ENCODE results near the gene FOSL2.

The FOSL2 gene

GRCh38 chr2:28354920-28355520 is 37.6 kb upstream of the FOSL2 start:
- CTCF ChIA-PET = no interaction called here

GRCh38 chr2:28355521-28356094 is 37.0 kb upstream of the FOSL2 start:
- ChIA-PET POLR2A (interaction anchor here (0.6 kb wide), 1 partner anchor 33 kb away, joined by 3 read pairs; no protein-coding TSS in a partner anchor), CTCF (interaction anchor here (0.7 kb wide), 1 partner anchor 463 kb away, joined by 4 read pairs; no protein-coding TSS in a partner anchor)
- H3K4me3 ChIP-seq (ENCODE audit: low read depth, low read length) = no peak overlapping the region
- TF ChIP-seq ZNF10 (tag by site-specific recombination; IDR thresholded peaks at IDR 0.05) = no peak
- TF ChIP-seq ZFP3 (tag by site-specific recombination; IDR thresholded peaks at IDR 0.05; ENCODE audit: low read depth) = no peak
- TF ChIP-seq ZNF610 (tag by site-specific recombination; IDR thresholded peaks at IDR 0.05; ENCODE audit: borderline replicate concordance) = no peak
- no peak for TF ChIP-seq ZNF2 (tag by site-specific recombination; IDR thresholded peaks at IDR 0.05)
- no peak for TF ChIP-seq ZNF660 (tag by site-specific recombination; IDR thresholded peaks at IDR 0.05)
- TF ChIP-seq, protein P1, sequence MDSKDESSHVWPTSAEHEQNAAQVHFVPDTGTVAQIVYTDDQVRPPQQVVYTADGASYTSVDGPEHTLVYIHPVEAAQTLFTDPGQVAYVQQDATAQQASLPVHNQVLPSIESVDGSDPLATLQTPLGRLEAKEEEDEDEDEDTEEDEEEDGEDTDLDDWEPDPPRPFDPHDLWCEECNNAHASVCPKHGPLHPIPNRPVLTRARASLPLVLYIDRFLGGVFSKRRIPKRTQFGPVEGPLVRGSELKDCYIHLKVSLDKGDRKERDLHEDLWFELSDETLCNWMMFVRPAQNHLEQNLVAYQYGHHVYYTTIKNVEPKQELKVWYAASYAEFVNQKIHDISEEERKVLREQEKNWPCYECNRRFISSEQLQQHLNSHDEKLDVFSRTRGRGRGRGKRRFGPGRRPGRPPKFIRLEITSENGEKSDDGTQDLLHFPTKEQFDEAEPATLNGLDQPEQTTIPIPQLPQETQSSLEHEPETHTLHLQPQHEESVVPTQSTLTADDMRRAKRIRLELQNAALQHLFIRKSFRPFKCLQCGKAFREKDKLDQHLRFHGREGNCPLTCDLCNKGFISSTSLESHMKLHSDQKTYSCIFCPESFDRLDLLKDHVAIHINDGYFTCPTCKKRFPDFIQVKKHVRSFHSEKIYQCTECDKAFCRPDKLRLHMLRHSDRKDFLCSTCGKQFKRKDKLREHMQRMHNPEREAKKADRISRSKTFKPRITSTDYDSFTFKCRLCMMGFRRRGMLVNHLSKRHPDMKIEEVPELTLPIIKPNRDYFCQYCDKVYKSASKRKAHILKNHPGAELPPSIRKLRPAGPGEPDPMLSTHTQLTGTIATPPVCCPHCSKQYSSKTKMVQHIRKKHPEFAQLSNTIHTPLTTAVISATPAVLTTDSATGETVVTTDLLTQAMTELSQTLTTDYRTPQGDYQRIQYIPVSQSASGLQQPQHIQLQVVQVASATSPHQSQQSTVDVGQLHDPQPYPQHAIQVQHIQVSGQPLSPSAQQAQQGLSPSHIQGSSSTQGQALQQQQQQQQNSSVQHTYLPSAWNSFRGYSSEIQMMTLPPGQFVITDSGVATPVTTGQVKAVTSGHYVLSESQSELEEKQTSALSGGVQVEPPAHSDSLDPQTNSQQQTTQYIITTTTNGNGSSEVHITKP (tag by site-specific recombination; IDR thresholded peaks at IDR 0.05) = peak; percentile 55; the same call in 1 of the 2 replicates
- TF ChIP-seq, protein P2, sequence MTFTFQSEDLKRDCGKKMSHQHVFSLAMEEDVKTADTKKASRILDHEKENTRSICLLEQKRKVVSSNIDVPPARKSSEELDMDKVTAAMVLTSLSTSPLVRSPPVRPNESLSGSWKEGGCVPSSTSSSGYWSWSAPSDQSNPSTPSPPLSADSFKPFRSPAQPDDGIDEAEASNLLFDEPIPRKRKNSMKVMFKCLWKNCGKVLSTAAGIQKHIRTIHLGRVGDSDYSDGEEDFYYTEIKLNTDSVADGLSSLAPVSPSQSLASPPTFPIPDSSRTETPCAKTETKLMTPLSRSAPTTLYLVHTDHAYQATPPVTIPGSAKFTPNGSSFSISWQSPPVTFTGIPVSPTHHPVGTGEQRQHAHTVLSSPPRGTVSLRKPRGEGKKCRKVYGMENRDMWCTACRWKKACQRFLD (tag by site-specific recombination; IDR thresholded peaks at IDR 0.05) = no peak
- no peaks in the 10 kb centered on the region for H3K9me3 ChIP-seq (ENCODE audit: control insufficient read depth, insufficient read depth, low read depth, low read length)
- H3K4me1 ChIP-seq (ENCODE audit: control insufficient read depth, insufficient read depth, low read length) = no peaks in the 10 kb centered on the region; the same call in 1 of the 2 replicates
- H3K27ac ChIP-seq (ENCODE audit: extremely low read depth, low read depth, low read length) = no peak overlapping the region; the same call in 1 of the 2 replicates
- no peaks in the 10 kb centered on the region for H3K36me3 ChIP-seq (ENCODE audit: control insufficient read depth in 2 of 2, insufficient read depth in 1 of 2, low read length in 2 of 2)

More at GRCh38 chr2:28354920-28355520, 37.6 kb upstream of the FOSL2 start:
- POLR2A ChIA-PET = no interaction called here
- no peak overlapping the region for H3K27ac ChIP-seq (ENCODE audit: extremely low read depth, low read depth, low read length)
- no peak overlapping the region for H3K4me3 ChIP-seq (ENCODE audit: low read depth, low read length)
- TF ChIP-seq ZNF175 (tag by site-specific recombination; IDR thresholded peaks at IDR 0.05) (no peak), EGR2 (tag by site-specific recombination; IDR thresholded peaks at IDR 0.05; ENCODE audit: low read depth) (peak; percentile 39; the same call in 1 of the 2 replicates), ZFHX2 (tag by site-specific recombination; conservative IDR thresholded peaks at IDR 0.05) (peak; percentile 54; the same call in 1 of the 2 replicates), ZNF837 (tag by site-specific recombination; IDR thresholded peaks at IDR 0.05) (no peak)
- H3K36me3 ChIP-seq (ENCODE audit: control insufficient read depth in 2 of 2, insufficient read depth in 1 of 2, low read length in 2 of 2) = no peaks in the 10 kb centered on the region
- no peaks in the 10 kb centered on the region; the same call in 1 of the 2 replicates for H3K4me1 ChIP-seq (ENCODE audit: control insufficient read depth, insufficient read depth, low read length)
- no peaks in the 10 kb centered on the region for H3K9me3 ChIP-seq (ENCODE audit: control insufficient read depth, insufficient read depth, low read depth, low read length)

- no peak overlapping the region for H3K27ac ChIP-seq (ENCODE audit: extremely low read depth, low read depth, low read length)
- no peaks in the 10 kb centered on the region; the same call in 1 of the 2 replicates for H3K4me1 ChIP-seq (ENCODE audit: control insufficient read depth, insufficient read depth, low read length)
- ChIA-PET CTCF (interaction anchor here (0.7 kb wide), 1 partner anchor 464 kb away, joined by 4 read pairs; no protein-coding TSS in a partner anchor), POLR2A (interaction anchor here (0.6 kb wide), 2 partner anchors 32 to 37 kb away, joined by 3 read pairs; no protein-coding TSS in a partner anchor)
- H3K4me3 ChIP-seq (ENCODE audit: low read depth, low read length) = no peak overlapping the region
- no peaks in the 10 kb centered on the region for H3K36me3 ChIP-seq (ENCODE audit: control insufficient read depth in 2 of 2, insufficient read depth in 1 of 2, low read length in 2 of 2)
- no peaks in the 10 kb centered on the region for H3K9me3 ChIP-seq (ENCODE audit: control insufficient read depth, insufficient read depth, low read depth, low read length)
- TF ChIP-seq ZBTB17 (tag by site-specific recombination; IDR thresholded peaks at IDR 0.05) = peak; percentile 90
- no peak for TF ChIP-seq ZBTB44 (tag by site-specific recombination; IDR thresholded peaks at IDR 0.05)
- no peak; the same call in 1 of the 2 replicates for TF ChIP-seq PBX3 (CRISPR knock-in tag; IDR thresholded peaks at IDR 0.05)
- no peak for TF ChIP-seq ZNF548 (tag by site-specific recombination; IDR thresholded peaks at IDR 0.05)
- no peak for TF ChIP-seq ZFP3 (tag by site-specific recombination; IDR thresholded peaks at IDR 0.05; ENCODE audit: low read depth)
- no peak for TF ChIP-seq YY2 (tag by site-specific recombination; IDR thresholded peaks at IDR 0.05)
- TF ChIP-seq, protein P3, sequence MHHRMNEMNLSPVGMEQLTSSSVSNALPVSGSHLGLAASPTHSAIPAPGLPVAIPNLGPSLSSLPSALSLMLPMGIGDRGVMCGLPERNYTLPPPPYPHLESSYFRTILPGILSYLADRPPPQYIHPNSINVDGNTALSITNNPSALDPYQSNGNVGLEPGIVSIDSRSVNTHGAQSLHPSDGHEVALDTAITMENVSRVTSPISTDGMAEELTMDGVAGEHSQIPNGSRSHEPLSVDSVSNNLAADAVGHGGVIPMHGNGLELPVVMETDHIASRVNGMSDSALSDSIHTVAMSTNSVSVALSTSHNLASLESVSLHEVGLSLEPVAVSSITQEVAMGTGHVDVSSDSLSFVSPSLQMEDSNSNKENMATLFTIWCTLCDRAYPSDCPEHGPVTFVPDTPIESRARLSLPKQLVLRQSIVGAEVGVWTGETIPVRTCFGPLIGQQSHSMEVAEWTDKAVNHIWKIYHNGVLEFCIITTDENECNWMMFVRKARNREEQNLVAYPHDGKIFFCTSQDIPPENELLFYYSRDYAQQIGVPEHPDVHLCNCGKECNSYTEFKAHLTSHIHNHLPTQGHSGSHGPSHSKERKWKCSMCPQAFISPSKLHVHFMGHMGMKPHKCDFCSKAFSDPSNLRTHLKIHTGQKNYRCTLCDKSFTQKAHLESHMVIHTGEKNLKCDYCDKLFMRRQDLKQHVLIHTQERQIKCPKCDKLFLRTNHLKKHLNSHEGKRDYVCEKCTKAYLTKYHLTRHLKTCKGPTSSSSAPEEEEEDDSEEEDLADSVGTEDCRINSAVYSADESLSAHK (tag by site-specific recombination; IDR thresholded peaks at IDR 0.05) = no peak
- TF ChIP-seq PRDM1 (tag by site-specific recombination; IDR thresholded peaks at IDR 0.05) = no peak
Measured at GRCh38 chr2:28356095-28356911, 36.4 kb upstream of the FOSL2 start.

Data from HEK293 (cell line).